Caco-2 (cell line): ENCODE results near the gene RGS16. TPM values are rescaled to one million over a fixed set of nuclear protein-coding genes. Genes with fewer than 3 reads are reported as not detected.

Experiments used
- BruUV-seq: library from RNA; stranded (reverse); fragments of 400-500 nt; replicated peaks from 2 replicates; lab custom pipeline; 2021; lab: Mats Ljungman, UMichigan
- CTCF ChIA-PET: fragments of 300-600 bp; sonication (Branson Sonifier 250); formaldehyde crosslinking; loops from one replicate; lab custom pipeline; 2022; ENCODE audit warnings: antibody characterized with exemption; lab: Charles Lee
- POLR2A ChIA-PET: fragments of 300-600 bp; sonication (Branson Sonifier 250); formaldehyde crosslinking; loops from one replicate; lab custom pipeline; 2022; ENCODE audit warnings: antibody characterized with exemption; lab: Charles Lee
- DNase-seq, 2 experiments: peaks; one replicate each; pipeline versions ENCODE4 v3.0.0 to v3.0.0-alpha.2; 2020 to 2022
- H3K27me3 ChIP-seq: replicated peaks from 2 replicates; pipeline ENCODE4 v1.6.0; 2011; ENCODE audit warnings: low read length; ENCODE audit not compliant: control insufficient read depth, insufficient read depth
- H3K36me3 ChIP-seq: 2 replicates; pipeline ENCODE4 v1.5.1; 2011; ENCODE audit warnings: low read length; ENCODE audit not compliant: control insufficient read depth, insufficient read depth
- H3K4me1 ChIP-seq: fragments of 250-450 bp; sonication (Bioruptor Pico); 2 replicates; pipeline ENCODE4 v1.5.1; 2020; ENCODE audit warnings: mild to moderate bottlenecking
- H3K4me3 ChIP-seq: 2 replicates; pipeline ENCODE4 v1.5.1; 2011; ENCODE audit warnings: low read depth, mild to moderate bottlenecking, control low read depth, low read length
- H3K9me3 ChIP-seq: fragments of 250-450 bp; sonication (Bioruptor Pico); 2 replicates; pipeline ENCODE4 v1.5.1; 2020; ENCODE audit warnings: mild to moderate bottlenecking, moderate library complexity
- H3K27ac Mint-ChIP-seq: one replicate; pipeline ENCODE4 v1.8.0; 2022; ENCODE audit warnings: mixed read lengths; ENCODE audit not compliant: unreplicated experiment
- H3K27me3 Mint-ChIP-seq: one replicate; pipeline ENCODE4 v1.8.0; 2022; ENCODE audit warnings: mixed read lengths; ENCODE audit not compliant: insufficient read depth, unreplicated experiment
- H3K36me3 Mint-ChIP-seq: one replicate; pipeline ENCODE4 v1.8.0; 2022; ENCODE audit warnings: mild to moderate bottlenecking, mixed read lengths; ENCODE audit not compliant: insufficient read depth, unreplicated experiment
- H3K4me1 Mint-ChIP-seq: one replicate; pipeline ENCODE4 v1.8.0; 2022; ENCODE audit warnings: low read depth, mixed read lengths; ENCODE audit not compliant: unreplicated experiment
- H3K4me3 Mint-ChIP-seq: one replicate; pipeline ENCODE4 v1.8.0; 2022; ENCODE audit warnings: mild to moderate bottlenecking, moderate library complexity, mixed read lengths; ENCODE audit not compliant: unreplicated experiment
- H3K9me3 Mint-ChIP-seq: one replicate; pipeline ENCODE4 v1.8.0; 2022; ENCODE audit warnings: mixed read lengths; ENCODE audit not compliant: unreplicated experiment
- CTCF ChIP-seq, 2 experiments: fragments of 200-600 bp in 1 of 2; IDR thresholded peaks; 1 replicate in 1 of 2; 2 replicates in 1 of 2; pipeline versions ENCODE4 v1.5.1 to v1.8.0; 2011 to 2022; ENCODE audit warnings: antibody characterized with exemption in 1 of 2, control low read depth in 1 of 2, inconsistent platforms in 1 of 2, low read depth in 1 of 2, low read length in 1 of 2, mild to moderate bottlenecking in 1 of 2, moderate library complexity in 1 of 2; ENCODE audit not compliant: insufficient read depth in 1 of 2, severe bottlenecking in 1 of 2, unreplicated experiment in 1 of 2
- intact Hi-C: fragments of 100-400 bp; cut with micrococcal nuclease; formaldehyde crosslinking; loops from one replicate; pipeline ENCODE4 v1.10.0; 2022; ENCODE audit not compliant: unreplicated experiment
- total RNA-seq: library from RNA; stranded (reverse); gene quantifications from 2 replicates; pipeline ENCODE4 v1.2.3, GENCODE V29; 2022

The RGS16 gene
- total RNA-seq, 1 experiment from 2014 or later, result 1.2 TPM

GRCh38 chr1:182642461-182642860 is 38.3 kb upstream of the RGS16 start:
- no peak overlapping the region for H3K4me3 ChIP-seq
- Mint-ChIP-seq H3K27me3 (no peaks in the 10 kb centered on the region), H3K4me3 (no peak overlapping the region), H3K9me3 (no peaks in the 10 kb centered on the region), H3K36me3 (no peaks in the 10 kb centered on the region), H3K27ac (no peak overlapping the region), H3K4me1 (peaks cover 6% of the 10 kb centered on the region)
- H3K9me3 ChIP-seq, result no peaks in the 10 kb centered on the region
- H3K4me1 ChIP-seq, result no peaks in the 10 kb centered on the region
- BruUV-seq, result no TSS peak
- TF ChIP-seq CTCF (IDR thresholded peaks at IDR 0.05; ENCODE audit: insufficient read depth in 1 of 2, low read depth in 1 of 2, low read length in 1 of 2, severe bottlenecking in 1 of 2, unreplicated experiment in 1 of 2), result no peak
- no peaks in the 10 kb centered on the region for H3K27me3 ChIP-seq
- CTCF ChIA-PET, result no interaction called here
- no peaks in the 10 kb centered on the region for H3K36me3 ChIP-seq
- no peak for DNase-seq
- POLR2A ChIA-PET, result no interaction called here
- intact Hi-C loops, result no loop called here

GRCh38 chr1:182641561-182641960 is 37.4 kb upstream of the RGS16 start:
- H3K4me1 ChIP-seq, result no peaks in the 10 kb centered on the region
- H3K36me3 Mint-ChIP-seq, result no peaks in the 10 kb centered on the region
- H3K36me3 ChIP-seq, result no peaks in the 10 kb centered on the region
- ChIA-PET POLR2A (no interaction called here), CTCF (no interaction called here)
- H3K9me3 ChIP-seq, result no peaks in the 10 kb centered on the region
- H3K27me3 Mint-ChIP-seq, result no peaks in the 10 kb centered on the region
- H3K4me1 Mint-ChIP-seq, result peaks cover 6% of the 10 kb centered on the region
- H3K27ac Mint-ChIP-seq, result no peak overlapping the region
- H3K4me3 Mint-ChIP-seq, result no peak overlapping the region
- no peak overlapping the region for H3K4me3 ChIP-seq
- no peak for TF ChIP-seq CTCF (IDR thresholded peaks at IDR 0.05; ENCODE audit: insufficient read depth in 1 of 2, low read depth in 1 of 2, low read length in 1 of 2, severe bottlenecking in 1 of 2, unreplicated experiment in 1 of 2)
- H3K9me3 Mint-ChIP-seq, result no peaks in the 10 kb centered on the region
- intact Hi-C loops, result no loop called here
- H3K27me3 ChIP-seq, result no peaks in the 10 kb centered on the region
- no peak for DNase-seq
- no TSS peak for BruUV-seq

GRCh38 chr1:182639330-182639729 is 35.1 kb upstream of the RGS16 start:
- Mint-ChIP-seq H3K4me3 (no peak overlapping the region), H3K4me1 (no peaks in the 10 kb centered on the region), H3K27me3 (no peaks in the 10 kb centered on the region), H3K27ac (no peak overlapping the region), H3K9me3 (no peaks in the 10 kb centered on the region), H3K36me3 (no peaks in the 10 kb centered on the region)
- ChIA-PET CTCF (no interaction called here), POLR2A (no interaction called here)
- no peaks in the 10 kb centered on the region for H3K4me1 ChIP-seq
- no peaks in the 10 kb centered on the region for H3K27me3 ChIP-seq
- H3K36me3 ChIP-seq, result no peaks in the 10 kb centered on the region
- DNase-seq, result no peak
- no TSS peak for BruUV-seq
- H3K9me3 ChIP-seq, result no peaks in the 10 kb centered on the region
- intact Hi-C loops, result no loop called here
- TF ChIP-seq CTCF (IDR thresholded peaks at IDR 0.05; ENCODE audit: insufficient read depth in 1 of 2, low read depth in 1 of 2, low read length in 1 of 2, severe bottlenecking in 1 of 2, unreplicated experiment in 1 of 2), result no peak
- no peak overlapping the region for H3K4me3 ChIP-seq
